Kasumi-1 (cell line): ENCODE measurements around the gene L1TD1.
"Not testable (repeated sequence)": the region's sequence is repeated elsewhere in the genome, so short reads cannot be mapped to it uniquely, and the experiment has no call there.

Source experiments
- DNase-seq, 2 experiments: peaks; one replicate each; lab custom pipeline; 2025; lab: John Stamatoyannopoulos, UW

The L1TD1 gene

DNA sequence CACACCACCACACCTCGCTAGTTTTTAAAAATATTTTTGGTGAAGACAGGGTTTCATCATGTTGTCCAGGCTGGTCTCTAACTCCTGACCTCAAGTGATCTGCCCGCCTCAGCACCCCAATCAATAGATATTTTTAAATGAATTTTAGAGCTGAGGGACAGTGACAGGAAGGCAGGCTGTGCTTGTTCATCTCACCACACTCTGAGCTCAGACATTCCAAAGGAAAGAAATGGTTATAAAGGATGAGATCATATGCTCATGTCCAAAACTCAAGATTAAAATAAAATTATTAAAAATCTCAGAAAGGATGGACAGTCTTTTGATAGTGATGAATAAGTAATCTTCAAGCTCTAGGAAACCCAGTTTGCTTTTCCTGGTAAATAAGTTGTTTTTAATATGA, 40.9 kb downstream of the L1TD1 start:
- DNase-seq: no peak

GRCh38 chr1:62237361-62237760, 42.7 kb downstream of the L1TD1 start:
- no peak for DNase-seq

DNA sequence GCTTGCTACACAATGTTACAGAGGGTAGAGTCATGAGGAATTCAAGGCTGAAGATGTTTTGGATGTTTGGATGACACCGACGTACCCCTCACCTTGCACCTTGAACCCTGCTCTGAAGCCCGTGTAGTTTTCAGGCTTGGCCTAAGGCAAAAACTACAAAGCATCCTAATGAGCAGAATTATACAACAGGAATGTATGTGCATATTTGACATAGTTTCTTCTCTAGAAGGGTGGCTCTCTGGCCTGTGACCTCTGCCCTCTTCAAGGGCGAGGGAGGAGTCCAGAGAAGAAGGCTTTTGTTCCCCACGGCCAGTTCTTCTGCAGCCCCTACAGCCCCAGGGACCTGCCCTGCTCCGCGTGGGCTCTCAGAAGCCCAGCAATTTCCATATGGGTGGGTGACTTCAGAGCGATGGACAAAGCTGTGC, 43.3 kb downstream of the L1TD1 start:
- DNase-seq: no peak

GRCh38 chr1:62238507-62238906, 43.9 kb downstream of the L1TD1 start:
- DNase-seq: no peak

GRCh38 chr1:62239652-62240403, 45.2 kb downstream of the L1TD1 start:
- DNase-seq: not testable (repeated sequence)

DNA sequence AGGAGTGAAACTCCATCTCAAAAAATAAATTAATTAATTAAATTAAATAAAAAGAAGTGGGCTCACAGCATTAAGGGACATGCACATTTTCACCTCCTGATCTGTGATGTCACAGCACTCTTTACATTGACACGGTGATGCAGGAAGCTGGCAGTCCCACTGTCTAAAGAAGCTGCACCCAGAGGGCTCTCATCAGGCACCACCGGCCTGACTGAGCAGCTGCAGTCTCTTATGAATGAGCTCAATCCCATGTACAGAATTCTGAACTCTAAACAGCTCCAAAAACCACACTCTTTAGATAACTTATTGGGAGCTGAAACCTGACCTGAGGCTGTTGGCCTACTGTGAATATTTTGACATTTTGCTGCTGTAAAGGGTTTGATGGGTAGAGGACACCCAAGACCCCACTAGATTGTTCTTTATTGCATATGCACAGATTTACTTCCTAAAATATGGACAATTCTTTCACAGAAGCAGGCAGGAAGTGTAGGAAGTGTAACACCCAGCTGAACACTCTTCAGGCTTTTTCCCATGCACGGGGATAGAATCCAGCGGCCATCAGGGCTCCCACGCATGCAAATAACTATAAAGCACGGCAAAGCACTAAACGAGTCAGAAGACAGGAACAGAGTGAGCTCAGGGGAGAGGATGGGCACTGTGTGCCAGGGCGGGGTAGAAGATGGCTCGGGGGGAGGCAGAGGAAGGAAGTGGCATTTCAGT, 46.2 kb downstream of the L1TD1 start:
- DNase-seq: no peak

GRCh38 chr1:62241371-62242131, 46.9 kb downstream of the L1TD1 start:
- DNase-seq: no peak

DNA sequence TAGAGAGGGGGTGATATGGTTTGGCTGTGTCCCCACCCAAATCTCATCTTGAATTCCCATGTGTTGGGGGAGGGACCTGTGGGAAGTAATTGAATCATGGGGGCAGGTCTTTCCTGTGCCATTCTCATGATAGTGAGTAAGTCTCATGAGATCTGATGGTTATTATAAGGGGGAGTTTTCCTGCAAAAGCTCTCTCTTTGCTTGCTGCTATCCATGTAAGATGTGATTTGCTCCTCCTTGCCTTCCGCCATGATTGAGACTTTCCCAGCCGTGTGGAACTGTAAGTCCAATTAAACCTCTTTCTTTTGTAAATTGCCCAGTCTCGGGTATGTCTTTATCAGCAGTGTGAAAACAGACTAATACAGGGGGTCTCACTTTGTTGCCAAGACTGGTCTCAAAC, 49.7 kb downstream of the L1TD1 start:
- not testable (repeated sequence) for DNase-seq

DNA sequence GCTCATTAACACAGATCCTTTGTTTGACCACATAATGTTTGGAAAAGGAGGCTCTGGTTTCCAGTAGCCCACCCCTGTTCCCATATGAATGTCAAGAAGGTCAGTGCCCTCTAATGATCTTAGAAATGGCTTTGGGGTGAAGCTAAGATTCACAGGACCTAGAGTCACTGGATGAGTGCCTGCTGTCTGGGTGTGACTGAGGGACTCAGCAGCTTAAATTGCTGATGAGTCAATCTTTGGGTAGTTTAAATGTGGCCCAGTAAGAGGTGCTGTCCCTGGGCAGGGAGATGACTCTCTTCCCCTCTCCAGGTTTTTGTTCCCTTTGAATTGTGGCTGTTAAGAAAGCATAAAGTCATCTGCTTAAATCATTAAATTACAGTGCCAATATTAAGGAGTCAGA, 50.6 kb downstream of the L1TD1 start:
- no peak for DNase-seq

DNA sequence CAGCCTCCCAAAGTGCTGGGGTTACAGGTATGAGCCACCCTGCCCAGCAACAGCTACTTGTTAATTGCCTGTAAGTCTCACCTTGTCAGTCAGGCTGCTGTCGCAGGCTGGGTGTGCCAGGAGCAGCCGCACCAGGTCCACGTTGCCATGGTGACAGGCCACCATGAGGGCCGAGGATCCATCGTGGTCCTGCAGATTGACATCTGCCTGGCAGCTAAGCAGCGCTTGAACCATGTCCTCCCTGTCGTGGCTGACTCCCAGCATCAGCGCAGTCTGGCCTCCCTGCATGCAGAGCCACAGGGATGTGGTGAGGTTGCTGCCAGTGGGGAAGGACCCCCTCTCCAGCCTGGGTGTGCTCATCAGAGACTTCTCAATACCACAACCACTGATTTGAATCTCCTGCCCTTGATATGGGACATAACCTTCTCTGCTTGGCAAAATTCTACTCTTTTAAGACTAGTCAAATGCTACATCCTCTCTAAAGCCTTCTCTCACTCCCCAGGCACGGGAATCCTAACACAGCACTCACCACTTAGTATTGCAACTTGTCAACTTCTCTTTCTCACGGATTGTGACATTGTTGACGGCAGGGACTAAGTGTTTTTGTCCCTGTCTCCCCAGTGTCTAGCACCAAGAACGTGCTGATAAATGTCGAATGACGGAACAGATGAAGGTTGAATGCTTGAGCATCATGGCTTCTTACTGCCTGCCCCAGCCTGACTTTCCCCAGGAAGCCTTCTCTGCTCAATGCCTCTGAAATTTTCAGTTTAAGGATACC, 52.9 kb downstream of the L1TD1 start:
- no peak for DNase-seq

DNA sequence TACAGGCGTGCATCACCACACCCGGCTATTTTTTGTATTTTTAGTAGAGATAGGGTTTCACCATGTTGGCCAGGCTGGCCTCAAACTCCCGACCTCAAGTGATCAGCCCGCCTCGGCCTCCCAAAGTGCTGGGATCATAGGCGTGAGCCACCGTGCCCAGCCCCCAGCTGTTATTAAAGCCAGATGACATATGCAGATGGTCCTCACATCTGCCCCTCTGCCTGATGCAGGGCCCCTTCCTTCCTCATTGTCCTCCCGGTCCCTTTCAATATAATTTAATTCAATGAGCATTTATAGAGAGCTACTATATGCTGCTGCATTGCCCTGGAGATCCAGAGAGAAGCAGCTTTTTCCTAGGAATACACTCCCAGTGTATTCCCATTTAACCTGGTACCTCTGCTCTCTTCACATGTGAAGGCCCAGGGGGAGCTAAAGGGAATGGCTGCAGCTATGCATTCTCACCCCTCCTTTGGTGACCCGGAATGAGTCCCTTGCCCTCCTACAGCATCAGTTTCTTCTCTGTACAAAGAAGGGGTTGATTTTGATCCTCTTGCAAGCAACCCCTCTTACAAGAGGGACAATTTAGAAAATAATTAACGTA, 55.6 kb downstream of the L1TD1 start:
- DNase-seq: peak in 1 of 2 experiments; percentile 15

GRCh38 chr1:62259551-62259950, 64.9 kb downstream of the L1TD1 start:
- no peak for DNase-seq

GRCh38 chr1:62260688-62261087, 66.0 kb downstream of the L1TD1 start:
- no peak for DNase-seq
